ENCODE data around the gene TRIM34. TPM values are rescaled to one million over a fixed set of nuclear protein-coding genes. Genes with fewer than 3 reads are reported as not detected.
A peak's percentile ranks its signal among the peaks of the same experiment; 100 is the strongest.
"Not testable (repeated sequence)": the region's sequence is repeated elsewhere in the genome, so short reads cannot be mapped to it uniquely, and the experiment has no call there.

The TRIM34 gene, protein sequence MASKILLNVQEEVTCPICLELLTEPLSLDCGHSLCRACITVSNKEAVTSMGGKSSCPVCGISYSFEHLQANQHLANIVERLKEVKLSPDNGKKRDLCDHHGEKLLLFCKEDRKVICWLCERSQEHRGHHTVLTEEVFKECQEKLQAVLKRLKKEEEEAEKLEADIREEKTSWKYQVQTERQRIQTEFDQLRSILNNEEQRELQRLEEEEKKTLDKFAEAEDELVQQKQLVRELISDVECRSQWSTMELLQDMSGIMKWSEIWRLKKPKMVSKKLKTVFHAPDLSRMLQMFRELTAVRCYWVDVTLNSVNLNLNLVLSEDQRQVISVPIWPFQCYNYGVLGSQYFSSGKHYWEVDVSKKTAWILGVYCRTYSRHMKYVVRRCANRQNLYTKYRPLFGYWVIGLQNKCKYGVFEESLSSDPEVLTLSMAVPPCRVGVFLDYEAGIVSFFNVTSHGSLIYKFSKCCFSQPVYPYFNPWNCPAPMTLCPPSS
- total RNA-seq = 1 to 10 TPM; 6.2 to 7.8 TPM

- Histone ChIP-seq H3K4me3 (peak within 1 kb of the TSS; percentile 55), H3K27ac (peak within 1 kb of the TSS; percentile 81), H3K9ac (ENCODE audit: low read depth in 2 of 2, low read length in 2 of 2) (peak within 1 kb of the TSS; percentile 39 to 59), H3K4me1 (peaks cover 12% of the 10 kb centered on the region), H3K9me3 (no peaks in the 10 kb centered on the region), H3K36me3 (no peaks in the 10 kb centered on the region), H3K27me3 (no peaks in the 10 kb centered on the region)
- peak; percentile 85 for DNase-seq
- TF ChIP-seq, protein P1, sequence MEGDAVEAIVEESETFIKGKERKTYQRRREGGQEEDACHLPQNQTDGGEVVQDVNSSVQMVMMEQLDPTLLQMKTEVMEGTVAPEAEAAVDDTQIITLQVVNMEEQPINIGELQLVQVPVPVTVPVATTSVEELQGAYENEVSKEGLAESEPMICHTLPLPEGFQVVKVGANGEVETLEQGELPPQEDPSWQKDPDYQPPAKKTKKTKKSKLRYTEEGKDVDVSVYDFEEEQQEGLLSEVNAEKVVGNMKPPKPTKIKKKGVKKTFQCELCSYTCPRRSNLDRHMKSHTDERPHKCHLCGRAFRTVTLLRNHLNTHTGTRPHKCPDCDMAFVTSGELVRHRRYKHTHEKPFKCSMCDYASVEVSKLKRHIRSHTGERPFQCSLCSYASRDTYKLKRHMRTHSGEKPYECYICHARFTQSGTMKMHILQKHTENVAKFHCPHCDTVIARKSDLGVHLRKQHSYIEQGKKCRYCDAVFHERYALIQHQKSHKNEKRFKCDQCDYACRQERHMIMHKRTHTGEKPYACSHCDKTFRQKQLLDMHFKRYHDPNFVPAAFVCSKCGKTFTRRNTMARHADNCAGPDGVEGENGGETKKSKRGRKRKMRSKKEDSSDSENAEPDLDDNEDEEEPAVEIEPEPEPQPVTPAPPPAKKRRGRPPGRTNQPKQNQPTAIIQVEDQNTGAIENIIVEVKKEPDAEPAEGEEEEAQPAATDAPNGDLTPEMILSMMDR (IDR thresholded peaks at IDR 0.05) = no peak
- intact Hi-C loops (cut with DNase I) = loop anchor here (10.0 kb wide), 1 partner anchor 60 kb away; the partner anchor contains the start of genes TRIM22 and TRIM5
Measured at GRCh38 chr11:5624489-5625279, at the start of gene TRIM34. TSS of gene TRIM34 (plus strand) at chr11:5625001. CDS start at chr11:5632332, 7,331 bp downstream.

GRCh38 chr11:5575152-5575551 is 49.6 kb upstream of the TRIM34 start:
- TF ChIP-seq, protein P1 (IDR thresholded peaks at IDR 0.05) = no peak
- H3K9me3 ChIP-seq = no peaks in the 10 kb centered on the region
- intact Hi-C loops (cut with DNase I) = no loop called here

GRCh38 chr11:5577101-5577500 is 47.7 kb upstream of the TRIM34 start:
- Histone ChIP-seq H3K4me3 (no peak overlapping the region), H3K27me3 (no peaks in the 10 kb centered on the region), H3K9ac (ENCODE audit: low read depth in 2 of 2, low read length in 2 of 2) (no peak overlapping the region), H3K9me3 (no peaks in the 10 kb centered on the region), H3K27ac (no peak overlapping the region), H3K36me3 (no peaks in the 10 kb centered on the region), H3K4me1 (no peaks in the 10 kb centered on the region)
- TF ChIP-seq, protein P1 (IDR thresholded peaks at IDR 0.05) = no peak
- DNase-seq = no peak
- intact Hi-C loops (cut with DNase I) = no loop called here

More at GRCh38 chr11:5575152-5575551, 49.6 kb upstream of the TRIM34 start:
- H3K36me3 ChIP-seq = no peaks in the 10 kb centered on the region
- H3K27me3 ChIP-seq = no peaks in the 10 kb centered on the region
- H3K4me3 ChIP-seq = no peak overlapping the region
- H3K4me1 ChIP-seq = no peaks in the 10 kb centered on the region
- no peak overlapping the region for H3K27ac ChIP-seq
- no peak for DNase-seq
- H3K9ac ChIP-seq (ENCODE audit: low read depth in 2 of 2, low read length in 2 of 2) = no peak overlapping the region

DNA sequence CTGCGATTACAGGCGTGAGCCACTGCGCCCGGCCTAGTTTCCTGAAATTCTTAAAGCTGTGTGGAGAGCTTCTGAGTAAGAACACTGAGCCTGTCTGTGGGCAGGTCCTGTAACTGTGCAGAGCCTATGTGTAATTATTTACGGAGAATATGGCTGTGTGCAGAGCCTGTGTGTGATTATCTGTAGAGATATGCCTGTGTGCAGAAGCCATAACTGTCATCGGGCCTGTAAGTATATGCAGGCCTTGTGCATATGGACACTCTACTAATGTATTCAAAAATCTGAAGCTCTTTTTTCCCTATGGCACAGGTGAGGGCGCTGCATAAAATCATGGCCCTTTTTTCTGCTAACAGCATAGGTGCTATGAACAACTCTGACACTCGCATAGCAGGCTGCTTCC is 44.2 kb upstream of the TRIM34 start, which contains the start of gene OR52B6:
Gene OR52B6 (plus strand): TSS at position 301 of the 400 bp plus-strand sequence. CDS start 0 bp downstream, at position 301.
- intact Hi-C loops (cut with DNase I) = no loop called here
- Histone ChIP-seq H3K9me3 (no peaks in the 10 kb centered on the region), H3K36me3 (no peaks in the 10 kb centered on the region), H3K9ac (ENCODE audit: low read depth in 2 of 2, low read length in 2 of 2) (no peak within 1 kb of the TSS), H3K27me3 (no peaks in the 10 kb centered on the region), H3K27ac (no peak within 1 kb of the TSS), H3K4me1 (no peaks in the 10 kb centered on the region), H3K4me3 (no peak within 1 kb of the TSS)
- no peak for DNase-seq
- TF ChIP-seq, protein P1 (IDR thresholded peaks at IDR 0.05) = no peak

- Histone ChIP-seq H3K27ac (no peak overlapping the region), H3K9ac (ENCODE audit: low read depth in 2 of 2, low read length in 2 of 2) (no peak overlapping the region), H3K9me3 (no peaks in the 10 kb centered on the region), H3K36me3 (no peaks in the 10 kb centered on the region), H3K4me1 (no peaks in the 10 kb centered on the region), H3K27me3 (no peaks in the 10 kb centered on the region), H3K4me3 (no peak overlapping the region)
- intact Hi-C loops (cut with DNase I) = no loop called here
- TF ChIP-seq, protein P1 (IDR thresholded peaks at IDR 0.05) = no peak
- no peak for DNase-seq
Measured at GRCh38 chr11:5581014-5581413, 43.8 kb upstream of the TRIM34 start.

DNA sequence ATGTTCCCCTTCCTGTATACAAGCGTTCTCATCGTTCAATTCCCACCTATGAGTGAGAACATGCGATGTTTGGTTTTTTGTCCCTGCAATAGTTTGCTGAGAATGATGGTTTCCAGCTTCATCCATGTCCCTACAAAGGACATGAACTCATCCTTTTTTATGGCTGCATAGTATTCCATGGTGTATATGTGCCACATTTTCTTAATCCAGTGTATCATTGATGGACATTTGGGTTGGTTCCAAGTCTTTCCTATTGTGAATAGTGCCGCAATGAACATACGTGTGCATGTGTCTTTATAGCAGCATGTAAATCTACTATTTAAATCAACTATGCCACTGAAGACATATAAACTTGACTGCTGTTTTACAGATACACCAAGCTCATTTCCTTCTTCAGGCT is 40.3 kb upstream of the TRIM34 start:
- H3K9me3 ChIP-seq; H3K4me3 ChIP-seq; intact Hi-C loops (cut with DNase I); H3K27me3 ChIP-seq; H3K4me1 ChIP-seq; H3K9ac ChIP-seq (ENCODE audit: low read depth in 2 of 2, low read length in 2 of 2); H3K36me3 ChIP-seq; DNase-seq; H3K27ac ChIP-seq: not testable (repeated sequence)

GRCh38 chr11:5589906-5590305 is 34.9 kb upstream of the TRIM34 start:
- intact Hi-C loops (cut with DNase I); H3K36me3 ChIP-seq; H3K4me3 ChIP-seq; H3K27me3 ChIP-seq; DNase-seq; H3K27ac ChIP-seq; H3K9me3 ChIP-seq; H3K9ac ChIP-seq (ENCODE audit: low read depth in 2 of 2, low read length in 2 of 2); H3K4me1 ChIP-seq: not testable (repeated sequence)
